MCF 10A (cell line): ENCODE measurements around the gene LRP6. TPM values are rescaled to one million over a fixed set of nuclear protein-coding genes. Genes with fewer than 3 reads are reported as not detected.

ENCODE experiments used
- BruUV-seq: library from RNA; stranded (reverse); fragments of 400-500 nt; replicated peaks from 2 replicates; lab custom pipeline; 2021; lab: Mats Ljungman, UMichigan
- CTCF ChIA-PET: fragments of 300-600 bp; sonication (Branson Sonifier 250); formaldehyde crosslinking; extraction: SDS; loops from one replicate; lab custom pipeline; 2021; ENCODE audit warnings: antibody characterized with exemption, inconsistent platforms; lab: Yijun Ruan, JAX
- POLR2A ChIA-PET: fragments of 300-600, 350-650 bp; sonication (Branson Sonifier 250); formaldehyde crosslinking; extraction: SDS; loops from one replicate; lab custom pipeline; 2020; ENCODE audit warnings: antibody characterized with exemption, inconsistent platforms; lab: Yijun Ruan, JAX
- DNase-seq: peaks from one replicate; pipeline ENCODE4 v3.0.0-alpha.2; 2018; ENCODE audit not compliant: unreplicated experiment
- H3K27ac Mint-ChIP-seq: one replicate; pipeline ENCODE4 v1.8.0; 2022; ENCODE audit warnings: mild to moderate bottlenecking, low read depth, mixed read lengths; ENCODE audit not compliant: unreplicated experiment
- H3K27me3 Mint-ChIP-seq: one replicate; pipeline ENCODE4 v1.8.0; 2022; ENCODE audit warnings: mixed read lengths; ENCODE audit not compliant: insufficient read depth, unreplicated experiment
- H3K36me3 Mint-ChIP-seq: one replicate; pipeline ENCODE4 v1.8.0; 2022; ENCODE audit warnings: mild to moderate bottlenecking, moderate library complexity, mixed read lengths; ENCODE audit not compliant: insufficient read depth, unreplicated experiment
- H3K4me1 Mint-ChIP-seq: one replicate; pipeline ENCODE4 v1.8.0; 2022; ENCODE audit warnings: mixed read lengths; ENCODE audit not compliant: insufficient read depth, unreplicated experiment
- H3K4me3 Mint-ChIP-seq: one replicate; pipeline ENCODE4 v1.8.0; 2022; ENCODE audit warnings: mild to moderate bottlenecking, moderate library complexity, mixed read lengths; ENCODE audit not compliant: unreplicated experiment
- H3K9me3 Mint-ChIP-seq: one replicate; pipeline ENCODE4 v1.8.0; 2022; ENCODE audit warnings: mixed read lengths; ENCODE audit not compliant: unreplicated experiment
- intact Hi-C: fragments of 100-400 bp; cut with micrococcal nuclease; formaldehyde crosslinking; loops from 2 replicates; pipeline ENCODE4 v1.14.1; 2022
- total RNA-seq: library from RNA; stranded (reverse); gene quantifications from 2 replicates; pipeline ENCODE4 v1.2.3, GENCODE V29; 2022
- TF ChIP-seq, protein P1 (sequence below): fragments of 200-600 bp; IDR thresholded peaks from one replicate; pipeline ENCODE4 v1.8.0; 2022; ENCODE audit warnings: antibody characterized with exemption, mild to moderate bottlenecking; ENCODE audit not compliant: unreplicated experiment

LRP6 gene
- total RNA-seq, 1 experiment from 2014 or later, result 24.9 TPM

DNA sequence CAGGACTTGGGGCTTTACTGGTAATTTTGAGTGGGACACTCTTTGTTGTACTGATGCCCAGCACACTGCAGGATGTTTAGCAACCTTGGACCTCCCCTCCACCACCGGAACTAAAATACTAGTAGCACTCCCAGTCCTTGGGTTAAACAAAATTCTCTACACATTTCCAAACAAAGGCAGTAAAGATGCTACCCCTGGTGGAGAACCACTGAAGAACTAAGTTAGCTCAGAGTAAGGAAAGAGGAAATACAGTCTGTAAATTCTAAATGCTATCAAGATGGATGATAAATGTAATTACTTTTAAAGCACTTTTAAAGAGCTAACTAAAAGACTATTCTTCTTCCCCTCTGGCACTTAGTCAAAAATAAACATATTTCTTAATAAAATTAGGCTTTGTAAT, 64.1 kb downstream of the LRP6 start:
- H3K4me3 Mint-ChIP-seq, result no peak overlapping the region
- BruUV-seq, result no TSS peak

DNA sequence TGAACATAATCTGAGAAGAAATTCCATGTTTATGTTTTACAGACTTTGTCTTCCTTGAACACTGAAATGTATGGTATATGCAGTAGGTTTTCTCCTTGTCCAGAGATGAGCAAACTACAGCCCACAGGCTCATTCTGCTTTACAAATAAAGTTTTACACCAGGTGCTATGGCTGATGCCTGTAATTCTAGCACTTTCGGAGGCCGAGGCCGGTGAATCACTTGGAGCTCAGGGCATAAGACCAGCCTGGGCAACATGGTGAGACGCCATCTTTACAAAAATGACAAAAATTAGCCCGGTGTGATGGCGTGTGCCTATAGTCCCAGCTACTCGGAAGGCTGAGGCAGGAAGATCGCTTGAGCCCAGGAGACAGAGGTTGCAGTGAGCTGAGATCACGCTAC, 64.7 kb downstream of the LRP6 start:
- Mint-ChIP-seq H3K36me3 (peaks cover 20% of the 10 kb centered on the region), H3K27ac (no peak overlapping the region), H3K4me1 (no peaks in the 10 kb centered on the region), H3K27me3 (no peaks in the 10 kb centered on the region), H3K4me3 (no peak overlapping the region), H3K9me3 (peaks cover 4% of the 10 kb centered on the region)
- ChIA-PET CTCF (interaction anchor here (0.6 kb wide), 2 partner anchors 556 to 1076 kb away, joined by 3 read pairs; no protein-coding TSS in a partner anchor), POLR2A (interaction anchor here (0.7 kb wide), 1 partner anchor 27 kb away, joined by 3 read pairs; no protein-coding TSS in a partner anchor)
- TF ChIP-seq, protein P1, sequence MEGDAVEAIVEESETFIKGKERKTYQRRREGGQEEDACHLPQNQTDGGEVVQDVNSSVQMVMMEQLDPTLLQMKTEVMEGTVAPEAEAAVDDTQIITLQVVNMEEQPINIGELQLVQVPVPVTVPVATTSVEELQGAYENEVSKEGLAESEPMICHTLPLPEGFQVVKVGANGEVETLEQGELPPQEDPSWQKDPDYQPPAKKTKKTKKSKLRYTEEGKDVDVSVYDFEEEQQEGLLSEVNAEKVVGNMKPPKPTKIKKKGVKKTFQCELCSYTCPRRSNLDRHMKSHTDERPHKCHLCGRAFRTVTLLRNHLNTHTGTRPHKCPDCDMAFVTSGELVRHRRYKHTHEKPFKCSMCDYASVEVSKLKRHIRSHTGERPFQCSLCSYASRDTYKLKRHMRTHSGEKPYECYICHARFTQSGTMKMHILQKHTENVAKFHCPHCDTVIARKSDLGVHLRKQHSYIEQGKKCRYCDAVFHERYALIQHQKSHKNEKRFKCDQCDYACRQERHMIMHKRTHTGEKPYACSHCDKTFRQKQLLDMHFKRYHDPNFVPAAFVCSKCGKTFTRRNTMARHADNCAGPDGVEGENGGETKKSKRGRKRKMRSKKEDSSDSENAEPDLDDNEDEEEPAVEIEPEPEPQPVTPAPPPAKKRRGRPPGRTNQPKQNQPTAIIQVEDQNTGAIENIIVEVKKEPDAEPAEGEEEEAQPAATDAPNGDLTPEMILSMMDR, result no peak
- no peak for DNase-seq
- no TSS peak for BruUV-seq
- intact Hi-C loops, result no loop called here

More for the DNA sequence above, 64.1 kb downstream of the LRP6 start:
- H3K27me3 Mint-ChIP-seq, result no peaks in the 10 kb centered on the region
- H3K36me3 Mint-ChIP-seq, result peaks cover 20% of the 10 kb centered on the region
- TF ChIP-seq, protein P1, result no peak
- intact Hi-C loops, result no loop called here
- ChIA-PET POLR2A (interaction anchor here (1.6 kb wide), 1 partner anchor 10 kb away, joined by 3 read pairs; no protein-coding TSS in a partner anchor), CTCF (interaction anchor here (0.5 to 0.6 kb wide), 2 partner anchors 555 to 659 kb away, joined by 3 read pairs; no protein-coding TSS in a partner anchor)
- H3K4me1 Mint-ChIP-seq, result no peaks in the 10 kb centered on the region
- DNase-seq, result no peak
- H3K9me3 Mint-ChIP-seq, result no peaks in the 10 kb centered on the region
- H3K27ac Mint-ChIP-seq, result no peak overlapping the region

DNA sequence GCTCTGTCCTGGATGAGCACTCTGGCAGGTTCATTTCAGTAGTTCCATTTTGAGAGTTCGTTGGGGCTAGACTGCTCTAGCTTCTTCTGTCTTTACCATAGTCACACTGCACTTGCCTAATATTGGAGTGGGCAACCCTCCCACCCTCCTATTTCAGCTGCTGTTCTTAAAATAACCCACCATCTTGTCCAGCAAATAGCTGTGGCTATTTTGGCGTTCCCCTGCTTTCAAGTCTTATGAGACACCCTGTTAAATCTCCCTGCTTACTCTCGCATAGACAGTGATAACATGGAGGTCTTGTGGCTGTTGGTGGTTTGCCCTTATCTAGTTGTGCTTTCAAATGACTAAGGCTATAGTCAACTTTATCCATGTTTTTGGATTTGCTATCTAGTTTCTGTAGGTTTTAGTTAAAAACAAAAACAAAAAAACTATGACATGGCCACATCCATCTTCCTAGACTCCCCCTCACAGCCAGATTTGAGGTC, 65.5 kb downstream of the LRP6 start:
- ChIA-PET CTCF (no interaction called here), POLR2A (no interaction called here)
- peaks cover 12% of the 10 kb centered on the region for H3K9me3 Mint-ChIP-seq
- no peak for DNase-seq
- intact Hi-C loops, result no loop called here
- BruUV-seq, result TSS peak; percentile 18
- H3K36me3 Mint-ChIP-seq, result peaks cover 20% of the 10 kb centered on the region
- no peaks in the 10 kb centered on the region for H3K4me1 Mint-ChIP-seq
- H3K4me3 Mint-ChIP-seq, result no peak overlapping the region
- no peaks in the 10 kb centered on the region for H3K27me3 Mint-ChIP-seq
- TF ChIP-seq, protein P1, result no peak
- H3K27ac Mint-ChIP-seq, result no peak overlapping the region

- POLR2A ChIA-PET, result interaction anchor here (0.7 kb wide), 1 partner anchor 177 kb away, joined by 3 read pairs; no protein-coding TSS in a partner anchor
- Mint-ChIP-seq H3K4me3 (no peak overlapping the region), H3K4me1 (no peaks in the 10 kb centered on the region), H3K36me3 (peaks cover 20% of the 10 kb centered on the region), H3K9me3 (peaks cover 14% of the 10 kb centered on the region), H3K27me3 (no peaks in the 10 kb centered on the region), H3K27ac (no peak overlapping the region)
- intact Hi-C loops, result no loop called here
- BruUV-seq, result no TSS peak
- no peak for DNase-seq
- CTCF ChIA-PET, result interaction anchor here (0.5 to 0.6 kb wide), 2 partner anchors 21 to 392 kb away, joined by 3 read pairs; no protein-coding TSS in a partner anchor
- TF ChIP-seq, protein P1, result no peak
Measured at GRCh38 chr12:12200363-12200762, 66.5 kb downstream of the LRP6 start.
